Measurements from ENCODE around the gene NLGN1. TPM values are rescaled to one million over a fixed set of nuclear protein-coding genes. Genes with fewer than 3 reads are reported as not detected.

NLGN1 gene
- total RNA-seq, 1 experiment from 2014 or later, result 5.2 TPM

GRCh38 chr3:173750095-173750494 is 352.6 kb downstream of the NLGN1 start:
- H4K20me1 ChIP-seq (ENCODE audit: control insufficient read depth, insufficient read depth, insufficient read length), result no peaks in the 10 kb centered on the region
- WGBS (ENCODE audit: extremely low coverage, insufficient read length, low lambda C conversion rate), result no CpG with 5 or more reads among the region's 2 CpGs
- no peak overlapping the region for H2BK20ac ChIP-seq (ENCODE audit: low read depth, low read length, poor library complexity, severe bottlenecking)
- no peak overlapping the region for H4K5ac ChIP-seq (ENCODE audit: insufficient read length, low read depth, low read length)
- no peak overlapping the region for H3K4me2 ChIP-seq (ENCODE audit: insufficient read depth, insufficient read length, low read length)
- no peak overlapping the region for H3K27ac ChIP-seq (ENCODE audit: insufficient read length, low read depth, low read length)
- no peak overlapping the region for H2BK120ac ChIP-seq (ENCODE audit: low read depth, low read length, poor library complexity, severe bottlenecking)
- H3K9me3 ChIP-seq (ENCODE audit: control insufficient read depth, low read depth, low read length), result no peaks in the 10 kb centered on the region
- no peak overlapping the region for H2AFZ ChIP-seq (ENCODE audit: low read length)
- no peak overlapping the region for H3K9ac ChIP-seq (ENCODE audit: extremely low read depth, insufficient read length, low read length)
- H2BK5ac ChIP-seq (ENCODE audit: insufficient read length, low read length), result no peak overlapping the region
- no peak overlapping the region for H3K4ac ChIP-seq (ENCODE audit: low read depth, low read length)
- no peak overlapping the region for H3T11ph ChIP-seq (ENCODE audit: low read length)
- Mint-ChIP-seq H3K27ac (no peak overlapping the region), H3K36me3 (ENCODE audit: insufficient read depth in 1 of 3, low read depth in 3 of 3) (no peaks in the 10 kb centered on the region), H3K9me3 (no peaks in the 10 kb centered on the region), H3K4me1 (peaks cover 3 to 7% of the 10 kb centered on the region in 2 experiments; a peak in 3 of 4 replicates), H3K27me3 (ENCODE audit: low read depth) (no peaks in the 10 kb centered on the region), H3K4me3 (no peak overlapping the region)
- no peaks in the 10 kb centered on the region for H3K79me2 ChIP-seq (ENCODE audit: insufficient read depth, low read length)
- H3K56ac ChIP-seq (ENCODE audit: insufficient read length, low read depth, low read length), result no peak overlapping the region
- no peak overlapping the region for H3K14ac ChIP-seq (ENCODE audit: insufficient read depth, low read length)
- H2AK5ac ChIP-seq (ENCODE audit: insufficient read length, low read length), result no peak overlapping the region
- TF ChIP-seq CTCF (conservative IDR thresholded peaks at IDR 0.05), result no peak
- no peak for DNase-seq
- no peaks in the 10 kb centered on the region for H3K23me2 ChIP-seq (ENCODE audit: insufficient read length, low read depth, low read length, poor library complexity, severe bottlenecking)
- H2BK12ac ChIP-seq (ENCODE audit: insufficient read length, low read depth, low read length), result no peak overlapping the region
- no peak overlapping the region for H2BK15ac ChIP-seq (ENCODE audit: low read depth, low read length)
- no peaks in the 10 kb centered on the region for H3K27me3 ChIP-seq (ENCODE audit: insufficient read depth, low read length)
- no peak overlapping the region for H3K18ac ChIP-seq (ENCODE audit: insufficient read length, low read depth, low read length)
- H4K8ac ChIP-seq (replicated peaks; ENCODE audit: insufficient read length, low read depth, low read length), result no peak overlapping the region
- no peak overlapping the region for H4K91ac ChIP-seq (ENCODE audit: insufficient read length, low read depth, low read length)
- H3K79me1 ChIP-seq (ENCODE audit: insufficient read depth, low read depth, low read length, poor library complexity, severe bottlenecking), result no peaks in the 10 kb centered on the region
- H3K23ac ChIP-seq (ENCODE audit: insufficient read length, low read depth, low read length), result no peak overlapping the region
- H3K4me1 ChIP-seq (ENCODE audit: insufficient read depth, low read length), result no peaks in the 10 kb centered on the region

Data from H9 (cell line).